SK-N-SH treated with all-trans-retinoic acid at 6 μM for 48 hours (cell line): Measurements from ENCODE around the gene CD244.

Source experiments
- ATAC-seq: fragments of 200-7000 bp; cut with Tn5 transposase; 3 replicates; pipeline ENCODE4 v1.9.1; 2020; ENCODE audit warnings: mild to moderate bottlenecking, moderate library complexity
- ARNTL ChIP-seq: fragments of 450-650 bp; formaldehyde crosslinking; IDR thresholded peaks from 2 replicates; pipeline ENCODE4 v1.5.0; 2020; ENCODE audit warnings: low read depth, mild to moderate bottlenecking, moderate library complexity, borderline replicate concordance
- BACH2 ChIP-seq: fragments of 250-450 bp; sonication (Bioruptor Pico); IDR thresholded peaks from 2 replicates; pipeline ENCODE4 v1.9.0; 2021; ENCODE audit warnings: mild to moderate bottlenecking, borderline replicate concordance
- CSDC2 ChIP-seq: fragments of 250-450 bp; sonication (Bioruptor Pico); IDR thresholded peaks from 2 replicates; pipeline ENCODE4 v1.5.0; 2020; ENCODE audit warnings: mild to moderate bottlenecking, moderate library complexity
- GLIS3 ChIP-seq: fragments of 250-450 bp; sonication (Bioruptor Pico); IDR thresholded peaks from 2 replicates; pipeline ENCODE4 v1.5.0; 2020; ENCODE audit warnings: mild to moderate bottlenecking, moderate library complexity
- OSR1 ChIP-seq: fragments of 250-450 bp; sonication (Bioruptor Pico); IDR thresholded peaks from 2 replicates; pipeline ENCODE4 v1.8.0; 2022; ENCODE audit warnings: moderate library complexity, mild to moderate bottlenecking, inconsistent platforms
- PPARA ChIP-seq: fragments of 250-450 bp; sonication (Bioruptor Pico); IDR thresholded peaks from 2 replicates; pipeline ENCODE4 v1.5.0; 2020; ENCODE audit warnings: mild to moderate bottlenecking, borderline replicate concordance
- SNAI2 ChIP-seq: fragments of 250-450 bp; sonication (Bioruptor Pico); IDR thresholded peaks from 2 replicates; pipeline ENCODE4 v1.5.0; 2020; ENCODE audit warnings: mild to moderate bottlenecking, moderate library complexity
- TCF4 ChIP-seq: fragments of 250-450 bp; sonication (Bioruptor Pico); IDR thresholded peaks from 2 replicates; pipeline ENCODE4 v1.8.0; 2021; ENCODE audit warnings: mild to moderate bottlenecking, moderate library complexity, borderline replicate concordance
- ZC3H10 ChIP-seq: fragments of 250-450 bp; sonication (Bioruptor Pico); IDR thresholded peaks from 2 replicates; pipeline ENCODE4 v1.5.1; 2021; ENCODE audit warnings: mild to moderate bottlenecking, moderate library complexity
- ZFP3 ChIP-seq: fragments of 250-450 bp; sonication (Bioruptor Pico); IDR thresholded peaks from 2 replicates; pipeline ENCODE4 v1.5.0; 2020; ENCODE audit warnings: mild to moderate bottlenecking, moderate library complexity
- ZFP30 ChIP-seq: fragments of 450-650 bp; formaldehyde crosslinking; IDR thresholded peaks from 2 replicates; pipeline ENCODE4 v1.5.0; 2022; ENCODE audit warnings: mild to moderate bottlenecking, moderate library complexity
- ZNF565 ChIP-seq: fragments of 450-650 bp; formaldehyde crosslinking; conservative IDR thresholded peaks from 2 replicates; pipeline ENCODE4 v1.5.0; 2020; ENCODE audit warnings: low read depth, mild to moderate bottlenecking, moderate library complexity
- ZNF70 ChIP-seq: fragments of 450-650 bp; formaldehyde crosslinking; IDR thresholded peaks from 2 replicates; pipeline ENCODE4 v1.5.0; 2020; ENCODE audit warnings: mild to moderate bottlenecking, moderate library complexity
- ZNF8 ChIP-seq: fragments of 450-650 bp; formaldehyde crosslinking; IDR thresholded peaks from 2 replicates; pipeline ENCODE4 v1.5.0; 2020; ENCODE audit warnings: mild to moderate bottlenecking, moderate library complexity
- TF ChIP-seq, protein P1 (sequence below): fragments of 250-450 bp; sonication (Bioruptor Pico); IDR thresholded peaks from 2 replicates; pipeline ENCODE4 v1.5.1; 2020; ENCODE audit warnings: low read depth, mild to moderate bottlenecking, moderate library complexity
- TF ChIP-seq, protein P2 (sequence below): fragments of 250-450 bp; sonication (Bioruptor Pico); IDR thresholded peaks from 2 replicates; pipeline ENCODE4 v1.8.0; 2021; ENCODE audit warnings: low read depth, mild to moderate bottlenecking, moderate library complexity, borderline replicate concordance
- TF ChIP-seq, protein P3 (sequence below): fragments of 250-450 bp; sonication (Bioruptor Pico); IDR thresholded peaks from 2 replicates; pipeline ENCODE4 v1.5.0; 2020; ENCODE audit warnings: mild to moderate bottlenecking, moderate library complexity
- TF ChIP-seq, protein P4 (sequence below): fragments of 250-450 bp; sonication (Bioruptor Pico); IDR thresholded peaks from 2 replicates; pipeline ENCODE4 v1.5.1; 2021; ENCODE audit warnings: mild to moderate bottlenecking, moderate library complexity
- TF ChIP-seq, protein P5 (sequence below): fragments of 250-450 bp; sonication (Bioruptor Pico); IDR thresholded peaks from 2 replicates; pipeline ENCODE4 v1.8.0; 2020; ENCODE audit warnings: mild to moderate bottlenecking, moderate library complexity, borderline replicate concordance

CD244 gene

DNA sequence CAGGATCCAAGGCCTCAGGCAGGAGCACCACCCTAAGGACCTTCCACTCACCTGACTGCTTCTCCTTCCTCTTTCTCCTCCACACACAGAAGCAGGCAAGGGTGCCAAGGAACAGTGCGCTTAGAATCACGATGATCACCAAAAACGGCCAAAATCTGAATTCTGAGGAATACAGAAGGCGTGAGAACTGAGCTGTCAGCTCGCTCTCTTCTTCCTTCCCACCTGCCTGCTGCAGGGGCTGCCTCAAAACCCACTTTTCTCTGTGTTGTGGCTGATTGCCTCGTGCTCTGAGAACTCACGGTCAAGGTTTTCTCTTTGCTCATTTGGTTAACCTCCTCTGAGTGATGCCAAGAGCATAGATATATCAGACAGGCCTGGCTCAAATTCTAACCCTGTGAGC, 23.8 kb downstream of the CD244 start:
- ATAC-seq = no peak
- TF ChIP-seq TCF4 (CRISPR knock-in tag) = no peak
- TF ChIP-seq, protein P1, sequence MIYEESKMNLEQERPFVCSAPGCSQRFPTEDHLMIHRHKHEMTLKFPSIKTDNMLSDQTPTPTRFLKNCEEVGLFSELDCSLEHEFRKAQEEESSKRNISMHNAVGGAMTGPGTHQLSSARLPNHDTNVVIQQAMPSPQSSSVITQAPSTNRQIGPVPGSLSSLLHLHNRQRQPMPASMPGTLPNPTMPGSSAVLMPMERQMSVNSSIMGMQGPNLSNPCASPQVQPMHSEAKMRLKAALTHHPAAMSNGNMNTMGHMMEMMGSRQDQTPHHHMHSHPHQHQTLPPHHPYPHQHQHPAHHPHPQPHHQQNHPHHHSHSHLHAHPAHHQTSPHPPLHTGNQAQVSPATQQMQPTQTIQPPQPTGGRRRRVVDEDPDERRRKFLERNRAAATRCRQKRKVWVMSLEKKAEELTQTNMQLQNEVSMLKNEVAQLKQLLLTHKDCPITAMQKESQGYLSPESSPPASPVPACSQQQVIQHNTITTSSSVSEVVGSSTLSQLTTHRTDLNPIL = no peak
- no peak for TF ChIP-seq ZFP30 (CRISPR knock-in tag)
- TF ChIP-seq ARNTL = no peak
- no peak for TF ChIP-seq OSR1 (CRISPR knock-in tag)
- TF ChIP-seq, protein P2, sequence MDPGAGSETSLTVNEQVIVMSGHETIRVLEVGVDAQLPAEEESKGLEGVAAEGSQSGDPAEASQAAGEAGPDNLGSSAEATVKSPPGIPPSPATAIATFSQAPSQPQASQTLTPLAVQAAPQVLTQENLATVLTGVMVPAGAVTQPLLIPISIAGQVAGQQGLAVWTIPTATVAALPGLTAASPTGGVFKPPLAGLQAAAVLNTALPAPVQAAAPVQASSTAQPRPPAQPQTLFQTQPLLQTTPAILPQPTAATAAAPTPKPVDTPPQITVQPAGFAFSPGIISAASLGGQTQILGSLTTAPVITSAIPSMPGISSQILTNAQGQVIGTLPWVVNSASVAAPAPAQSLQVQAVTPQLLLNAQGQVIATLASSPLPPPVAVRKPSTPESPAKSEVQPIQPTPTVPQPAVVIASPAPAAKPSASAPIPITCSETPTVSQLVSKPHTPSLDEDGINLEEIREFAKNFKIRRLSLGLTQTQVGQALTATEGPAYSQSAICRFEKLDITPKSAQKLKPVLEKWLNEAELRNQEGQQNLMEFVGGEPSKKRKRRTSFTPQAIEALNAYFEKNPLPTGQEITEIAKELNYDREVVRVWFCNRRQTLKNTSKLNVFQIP = no peak
- TF ChIP-seq, protein P3, sequence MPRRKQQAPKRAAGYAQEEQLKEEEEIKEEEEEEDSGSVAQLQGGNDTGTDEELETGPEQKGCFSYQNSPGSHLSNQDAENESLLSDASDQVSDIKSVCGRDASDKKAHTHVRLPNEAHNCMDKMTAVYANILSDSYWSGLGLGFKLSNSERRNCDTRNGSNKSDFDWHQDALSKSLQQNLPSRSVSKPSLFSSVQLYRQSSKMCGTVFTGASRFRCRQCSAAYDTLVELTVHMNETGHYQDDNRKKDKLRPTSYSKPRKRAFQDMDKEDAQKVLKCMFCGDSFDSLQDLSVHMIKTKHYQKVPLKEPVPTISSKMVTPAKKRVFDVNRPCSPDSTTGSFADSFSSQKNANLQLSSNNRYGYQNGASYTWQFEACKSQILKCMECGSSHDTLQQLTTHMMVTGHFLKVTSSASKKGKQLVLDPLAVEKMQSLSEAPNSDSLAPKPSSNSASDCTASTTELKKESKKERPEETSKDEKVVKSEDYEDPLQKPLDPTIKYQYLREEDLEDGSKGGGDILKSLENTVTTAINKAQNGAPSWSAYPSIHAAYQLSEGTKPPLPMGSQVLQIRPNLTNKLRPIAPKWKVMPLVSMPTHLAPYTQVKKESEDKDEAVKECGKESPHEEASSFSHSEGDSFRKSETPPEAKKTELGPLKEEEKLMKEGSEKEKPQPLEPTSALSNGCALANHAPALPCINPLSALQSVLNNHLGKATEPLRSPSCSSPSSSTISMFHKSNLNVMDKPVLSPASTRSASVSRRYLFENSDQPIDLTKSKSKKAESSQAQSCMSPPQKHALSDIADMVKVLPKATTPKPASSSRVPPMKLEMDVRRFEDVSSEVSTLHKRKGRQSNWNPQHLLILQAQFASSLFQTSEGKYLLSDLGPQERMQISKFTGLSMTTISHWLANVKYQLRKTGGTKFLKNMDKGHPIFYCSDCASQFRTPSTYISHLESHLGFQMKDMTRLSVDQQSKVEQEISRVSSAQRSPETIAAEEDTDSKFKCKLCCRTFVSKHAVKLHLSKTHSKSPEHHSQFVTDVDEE (CRISPR knock-in tag) = no peak
- TF ChIP-seq, protein P4, sequence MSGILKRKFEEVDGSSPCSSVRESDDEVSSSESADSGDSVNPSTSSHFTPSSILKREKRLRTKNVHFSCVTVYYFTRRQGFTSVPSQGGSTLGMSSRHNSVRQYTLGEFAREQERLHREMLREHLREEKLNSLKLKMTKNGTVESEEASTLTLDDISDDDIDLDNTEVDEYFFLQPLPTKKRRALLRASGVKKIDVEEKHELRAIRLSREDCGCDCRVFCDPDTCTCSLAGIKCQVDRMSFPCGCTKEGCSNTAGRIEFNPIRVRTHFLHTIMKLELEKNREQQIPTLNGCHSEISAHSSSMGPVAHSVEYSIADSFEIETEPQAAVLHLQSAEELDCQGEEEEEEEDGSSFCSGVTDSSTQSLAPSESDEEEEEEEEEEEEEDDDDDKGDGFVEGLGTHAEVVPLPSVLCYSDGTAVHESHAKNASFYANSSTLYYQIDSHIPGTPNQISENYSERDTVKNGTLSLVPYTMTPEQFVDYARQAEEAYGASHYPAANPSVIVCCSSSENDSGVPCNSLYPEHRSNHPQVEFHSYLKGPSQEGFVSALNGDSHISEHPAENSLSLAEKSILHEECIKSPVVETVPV = no peak
- TF ChIP-seq BACH2 (CRISPR knock-in tag) = no peak
- TF ChIP-seq, protein P5, sequence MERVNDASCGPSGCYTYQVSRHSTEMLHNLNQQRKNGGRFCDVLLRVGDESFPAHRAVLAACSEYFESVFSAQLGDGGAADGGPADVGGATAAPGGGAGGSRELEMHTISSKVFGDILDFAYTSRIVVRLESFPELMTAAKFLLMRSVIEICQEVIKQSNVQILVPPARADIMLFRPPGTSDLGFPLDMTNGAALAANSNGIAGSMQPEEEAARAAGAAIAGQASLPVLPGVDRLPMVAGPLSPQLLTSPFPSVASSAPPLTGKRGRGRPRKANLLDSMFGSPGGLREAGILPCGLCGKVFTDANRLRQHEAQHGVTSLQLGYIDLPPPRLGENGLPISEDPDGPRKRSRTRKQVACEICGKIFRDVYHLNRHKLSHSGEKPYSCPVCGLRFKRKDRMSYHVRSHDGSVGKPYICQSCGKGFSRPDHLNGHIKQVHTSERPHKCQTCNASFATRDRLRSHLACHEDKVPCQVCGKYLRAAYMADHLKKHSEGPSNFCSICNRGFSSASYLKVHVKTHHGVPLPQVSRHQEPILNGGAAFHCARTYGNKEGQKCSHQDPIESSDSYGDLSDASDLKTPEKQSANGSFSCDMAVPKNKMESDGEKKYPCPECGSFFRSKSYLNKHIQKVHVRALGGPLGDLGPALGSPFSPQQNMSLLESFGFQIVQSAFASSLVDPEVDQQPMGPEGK = no peak
- TF ChIP-seq CSDC2 (CRISPR knock-in tag) = no peak

DNA sequence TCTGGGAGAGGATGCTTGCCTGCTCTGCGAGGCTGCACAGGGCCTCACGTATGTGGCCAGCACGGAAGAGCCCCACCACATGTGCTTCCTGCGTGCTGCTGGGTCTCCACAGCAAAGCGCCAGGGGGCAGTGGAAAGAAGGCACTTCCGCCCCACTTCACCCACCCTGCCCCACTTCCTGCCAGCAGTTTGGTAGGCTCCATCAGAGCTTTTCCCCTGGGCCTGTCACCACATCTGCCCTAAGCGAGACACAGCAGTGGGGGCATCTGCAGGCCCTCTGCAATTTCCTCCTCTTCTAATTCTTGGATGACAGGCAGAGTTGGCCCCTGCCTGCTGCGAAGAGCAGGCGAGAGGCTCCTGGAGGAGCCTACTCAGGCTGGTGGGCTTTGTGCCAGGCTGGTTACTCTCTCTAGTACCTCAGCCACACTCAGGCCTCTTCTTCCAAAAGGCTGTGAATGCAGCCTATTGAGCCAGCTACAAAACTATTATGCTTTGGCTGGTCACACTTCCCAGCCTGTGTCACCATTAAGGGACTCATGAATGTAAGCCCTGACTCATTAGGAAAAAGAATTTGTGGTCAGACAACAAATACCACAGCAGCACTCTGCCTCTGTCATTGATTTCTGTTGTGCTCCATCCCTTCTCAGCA, 25.0 kb downstream of the CD244 start:
- no peak for TF ChIP-seq ZFP3
- TF ChIP-seq, all 23 proteins: peak for 0
- peak; percentile 47 for ATAC-seq

DNA sequence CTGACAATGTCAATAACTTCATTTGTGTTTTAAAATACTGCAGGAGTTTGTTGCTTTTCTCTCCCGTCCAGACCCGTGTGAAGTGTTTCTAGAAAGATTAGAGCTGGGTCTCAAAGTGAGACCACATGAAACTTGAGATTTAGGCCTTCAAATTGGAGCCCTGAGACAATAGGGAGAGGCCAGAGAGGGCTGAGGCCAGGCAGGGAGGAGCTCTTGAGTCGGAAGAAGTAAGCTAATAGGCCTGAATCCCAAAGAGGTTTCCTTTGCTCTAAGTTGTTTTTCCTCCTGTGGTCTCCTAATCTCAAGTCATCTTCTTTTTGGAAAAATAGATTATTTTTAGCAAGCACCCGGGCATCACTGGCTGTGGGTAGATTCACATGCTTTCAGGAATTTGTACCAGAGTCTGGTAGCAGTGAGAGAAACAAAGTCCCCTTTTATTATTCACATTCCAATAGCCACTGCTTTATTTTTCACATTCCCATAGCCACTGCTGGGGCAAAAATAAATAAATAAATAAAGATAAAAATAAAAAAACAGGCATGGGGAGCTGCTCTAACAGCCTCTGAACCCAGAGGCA, 25.6 kb downstream of the CD244 start:
- no peak for ATAC-seq
- TF ChIP-seq PPARA (no peak), TCF4 (CRISPR knock-in tag) (no peak), ZNF565 (no peak), GLIS3 (CRISPR knock-in tag) (no peak), ZNF8 (CRISPR knock-in tag) (no peak), CSDC2 (CRISPR knock-in tag) (no peak), ZC3H10 (CRISPR knock-in tag) (no peak), SNAI2 (CRISPR knock-in tag) (no peak), ZNF70 (no peak), ZFP30 (CRISPR knock-in tag) (no peak)
- TF ChIP-seq, protein P4 = no peak
- TF ChIP-seq, protein P1 = no peak
- TF ChIP-seq, protein P2 = no peak
- TF ChIP-seq, protein P5 = no peak
